Fibroblast of the aortic adventitia (primary cell): Measurements from ENCODE around the gene RBFA. TPM values are rescaled to one million over a fixed set of nuclear protein-coding genes. Genes with fewer than 3 reads are reported as not detected.

Experiments used
- DNase-seq: peaks from one replicate; pipeline ENCODE4 v3.0.0-alpha.2; 2010; ENCODE audit warnings: low read depth
- H3K4me3 ChIP-seq: 2 replicates; pipeline ENCODE4 v1.5.1; 2011; ENCODE audit warnings: low read depth, mild to moderate bottlenecking, control low read depth, low read length, moderate library complexity
- total RNA-seq: library from RNA; depleted of rRNA; stranded (reverse); fragments of >200 nt; gene quantifications from 2 replicates; pipeline ENCODE4 v1.2.3, GENCODE V29; 2012; ENCODE audit warnings: low replicate concordance
- TF ChIP-seq, protein P1 (sequence below): IDR thresholded peaks from 2 replicates; pipeline ENCODE4 v1.5.1; 2011; ENCODE audit warnings: mild to moderate bottlenecking, low read length, control low read depth, inconsistent platforms; ENCODE audit not compliant: insufficient read depth

The RBFA gene
- total RNA-seq, 1 donor = 17.6 TPM

DNA sequence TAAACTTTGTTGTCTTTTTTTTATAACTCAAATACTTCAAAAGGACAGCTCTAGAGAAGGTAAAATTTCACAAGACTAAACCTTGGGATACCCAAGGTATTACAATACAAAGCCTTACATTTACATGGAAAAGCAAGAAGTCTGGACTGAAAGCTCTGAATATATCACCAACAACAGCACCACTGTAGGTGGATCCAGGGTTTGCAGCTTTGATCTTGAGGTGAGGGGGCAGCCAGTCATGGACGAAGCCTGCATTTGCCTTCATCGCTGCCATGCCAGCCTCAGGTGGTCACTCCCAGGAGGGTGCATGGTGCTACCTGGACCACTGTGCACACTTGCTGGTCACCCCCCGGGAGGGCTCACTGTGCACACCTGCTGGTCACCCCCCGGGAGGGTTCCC lies 36.6 kb downstream of the RBFA start:
- no peak overlapping the region for H3K4me3 ChIP-seq
- TF ChIP-seq, protein P1, sequence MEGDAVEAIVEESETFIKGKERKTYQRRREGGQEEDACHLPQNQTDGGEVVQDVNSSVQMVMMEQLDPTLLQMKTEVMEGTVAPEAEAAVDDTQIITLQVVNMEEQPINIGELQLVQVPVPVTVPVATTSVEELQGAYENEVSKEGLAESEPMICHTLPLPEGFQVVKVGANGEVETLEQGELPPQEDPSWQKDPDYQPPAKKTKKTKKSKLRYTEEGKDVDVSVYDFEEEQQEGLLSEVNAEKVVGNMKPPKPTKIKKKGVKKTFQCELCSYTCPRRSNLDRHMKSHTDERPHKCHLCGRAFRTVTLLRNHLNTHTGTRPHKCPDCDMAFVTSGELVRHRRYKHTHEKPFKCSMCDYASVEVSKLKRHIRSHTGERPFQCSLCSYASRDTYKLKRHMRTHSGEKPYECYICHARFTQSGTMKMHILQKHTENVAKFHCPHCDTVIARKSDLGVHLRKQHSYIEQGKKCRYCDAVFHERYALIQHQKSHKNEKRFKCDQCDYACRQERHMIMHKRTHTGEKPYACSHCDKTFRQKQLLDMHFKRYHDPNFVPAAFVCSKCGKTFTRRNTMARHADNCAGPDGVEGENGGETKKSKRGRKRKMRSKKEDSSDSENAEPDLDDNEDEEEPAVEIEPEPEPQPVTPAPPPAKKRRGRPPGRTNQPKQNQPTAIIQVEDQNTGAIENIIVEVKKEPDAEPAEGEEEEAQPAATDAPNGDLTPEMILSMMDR = no peak
- DNase-seq = no peak

DNA sequence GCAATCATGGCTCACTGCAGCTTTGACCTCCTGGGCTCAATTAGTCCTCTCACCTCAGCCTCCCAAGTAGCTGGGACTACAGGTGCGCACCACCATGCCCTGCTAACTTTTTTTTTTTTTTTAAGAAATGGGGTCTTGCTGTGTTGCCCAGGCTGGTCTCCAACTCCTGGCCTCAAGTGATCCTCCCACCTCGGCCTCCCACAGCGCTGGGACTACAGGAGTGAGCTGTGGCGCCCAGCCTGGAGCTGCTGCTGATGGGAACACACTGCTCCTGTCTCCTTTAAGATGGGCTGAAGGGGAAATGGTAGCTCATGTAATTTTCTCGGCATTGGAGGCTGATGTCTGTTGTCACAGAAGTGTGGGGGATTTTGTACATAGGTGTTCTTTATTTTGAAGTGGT lies 39.9 kb downstream of the RBFA start:
- TF ChIP-seq, protein P1 = no peak
- DNase-seq = no peak
- no peak overlapping the region for H3K4me3 ChIP-seq

DNA sequence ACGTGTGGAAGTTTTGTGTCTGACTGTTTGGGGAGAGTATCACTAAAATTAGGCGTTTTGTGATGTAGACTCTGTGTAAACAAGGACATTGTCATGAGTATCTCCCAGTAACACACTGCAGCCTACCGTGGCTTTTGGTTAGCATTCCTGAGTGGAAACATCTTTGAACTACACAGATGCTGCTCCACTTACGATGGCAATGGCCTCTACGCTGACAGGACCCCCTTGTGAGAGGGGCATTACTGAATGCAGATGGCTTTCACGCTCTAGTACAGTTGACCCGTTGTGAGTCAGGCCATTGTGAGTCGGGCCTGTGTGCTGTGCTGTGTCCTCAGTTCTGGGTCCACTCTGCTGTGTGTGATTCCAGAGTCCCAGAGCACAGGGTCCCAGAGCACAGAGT lies 40.5 kb downstream of the RBFA start:
- H3K4me3 ChIP-seq = no peak overlapping the region
- no peak for DNase-seq
- TF ChIP-seq, protein P1 = no peak

DNA sequence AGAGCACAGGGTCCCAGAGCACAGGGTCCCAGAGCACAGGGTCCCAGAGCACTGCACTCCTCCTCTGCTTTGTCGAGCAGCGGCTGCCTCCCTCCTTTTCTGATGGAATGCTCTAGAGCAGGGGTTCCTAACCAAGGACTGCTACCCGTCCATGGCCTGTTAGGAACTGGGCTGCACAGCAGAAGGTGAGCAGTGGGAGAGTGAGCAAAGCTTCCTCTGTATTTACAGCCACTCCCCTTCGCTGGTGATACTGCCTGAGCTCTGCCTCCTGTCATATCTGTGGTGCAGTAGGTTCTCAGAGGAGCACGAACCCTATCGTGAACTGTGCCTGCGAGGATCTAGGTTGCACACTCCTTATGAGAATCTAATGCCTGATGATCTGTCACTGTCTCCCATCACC lies 41.7 kb downstream of the RBFA start:
- no peak overlapping the region for H3K4me3 ChIP-seq
- TF ChIP-seq, protein P1 = no peak
- no peak for DNase-seq

DNA sequence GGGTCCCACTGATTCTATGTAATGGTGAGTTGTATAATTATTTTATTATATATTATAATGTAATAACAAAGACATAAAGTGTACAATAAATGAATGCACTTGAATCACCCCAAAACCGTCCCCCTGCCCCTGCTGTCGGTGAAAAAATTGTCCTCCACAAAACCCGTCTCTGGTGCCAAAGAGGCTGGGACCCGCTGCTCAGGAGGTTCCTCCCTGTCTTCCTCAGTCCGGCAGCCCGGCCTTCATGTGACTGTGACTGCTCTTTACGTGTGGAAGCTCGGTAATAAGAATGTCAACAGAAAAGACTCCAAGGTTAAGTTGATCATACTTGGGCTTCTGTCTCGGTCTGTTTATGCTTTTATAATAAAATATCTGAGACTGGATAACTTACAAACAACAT lies 42.1 kb downstream of the RBFA start:
- TF ChIP-seq, protein P1 = no peak
- no peak for DNase-seq
- no peak overlapping the region for H3K4me3 ChIP-seq

DNA sequence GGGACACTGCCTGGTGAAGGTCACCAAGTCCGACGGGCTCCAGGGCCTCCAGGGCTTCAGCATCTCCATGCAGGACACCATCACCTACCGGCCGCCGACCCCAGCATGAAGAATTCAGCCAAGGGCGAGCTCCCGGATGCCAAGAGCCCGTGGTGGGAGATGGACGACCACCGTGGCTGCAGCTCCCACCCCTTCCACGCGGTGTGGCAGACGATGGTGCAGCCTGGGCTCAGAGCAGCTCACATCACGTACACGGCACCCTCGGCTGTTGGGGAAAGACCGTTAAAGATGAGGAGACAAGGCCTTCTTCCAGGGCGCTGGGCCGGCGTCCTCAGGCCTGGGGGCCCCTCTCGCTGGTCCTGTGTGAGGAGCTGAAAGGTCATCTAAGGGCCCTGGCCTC lies 43.6 kb downstream of the RBFA start:
- DNase-seq = no peak
- TF ChIP-seq, protein P1 = no peak
- no peak overlapping the region for H3K4me3 ChIP-seq

Other genes starting within 250 kb of the RBFA start
- gene KCNG2, start 236.5 kb upstream of the RBFA start, total RNA-seq = not detected in 2 replicates
- gene SLC66A2, start 82.8 kb upstream of the RBFA start, total RNA-seq = 15.6 and 24.6 TPM in 2 replicates
- 2.5 and 7.2 TPM in 2 replicates for gene HSBP1L1, start 69.8 kb upstream of the RBFA start, total RNA-seq
- 54.6 and 62.2 TPM in 2 replicates for gene TXNL4A, start 45.9 kb upstream of the RBFA start, total RNA-seq
- gene ADNP2, start 74.8 kb downstream of the RBFA start, total RNA-seq = 8.7 and 23.9 TPM in 2 replicates
- 0.54 and 2.5 TPM in 2 replicates for gene PARD6G, start 213.1 kb downstream of the RBFA start, total RNA-seq